8988T (cell line): ENCODE measurements around the gene SPATA18.
"Not testable (repeated sequence)": the region's sequence is repeated elsewhere in the genome, so short reads cannot be mapped to it uniquely, and the experiment has no call there.

Source experiments
- DNase-seq: peaks from one replicate; pipeline ENCODE4 v3.0.0; 2011

The SPATA18 gene

GRCh38 chr4:52052475-52052780 is 1.3 kb downstream of the SPATA18 start:
- no peak for DNase-seq

- no peak for DNase-seq
These were observed 3.1 kb downstream of the SPATA18 start for GRCh38 chr4:52054254-52054653.

GRCh38 chr4:52057196-52057595 is 6.1 kb downstream of the SPATA18 start:
- no peak for DNase-seq

- DNase-seq, result no peak
These were observed 7.2 kb downstream of the SPATA18 start for GRCh38 chr4:52058275-52058674.

- no peak for DNase-seq
These were observed 8.3 kb downstream of the SPATA18 start for GRCh38 chr4:52059372-52059771.

GRCh38 chr4:52069571-52069970 is 18.5 kb downstream of the SPATA18 start:
- no peak for DNase-seq

GRCh38 chr4:52071791-52072546 is 20.9 kb downstream of the SPATA18 start:
- no peak for DNase-seq

GRCh38 chr4:52076731-52077130 is 25.6 kb downstream of the SPATA18 start:
- no peak for DNase-seq

GRCh38 chr4:52079659-52080058 is 28.6 kb downstream of the SPATA18 start:
- no peak for DNase-seq

- no peak for DNase-seq
These were observed 30.1 kb downstream of the SPATA18 start for GRCh38 chr4:52081216-52081615.

- DNase-seq, result not testable (repeated sequence)
These were observed 35.3 kb downstream of the SPATA18 start for GRCh38 chr4:52086425-52086824.

GRCh38 chr4:52091801-52092200 is 40.7 kb downstream of the SPATA18 start:
- DNase-seq, result no peak

GRCh38 chr4:52093466-52093865 is 42.4 kb downstream of the SPATA18 start:
- no peak for DNase-seq

- DNase-seq, result no peak
These were observed 43.5 kb downstream of the SPATA18 start for GRCh38 chr4:52094376-52095145.

- DNase-seq, result no peak
These were observed 44.3 kb downstream of the SPATA18 start for GRCh38 chr4:52095374-52095773.

- DNase-seq, result no peak
These were observed 44.9 kb downstream of the SPATA18 start for GRCh38 chr4:52096048-52096447.

GRCh38 chr4:52098618-52099017 is 47.5 kb downstream of the SPATA18 start:
- DNase-seq, result no peak

- DNase-seq, result no peak
These were observed 48.9 kb downstream of the SPATA18 start for GRCh38 chr4:52099860-52100461.

- no peak for DNase-seq
These were observed 51.5 kb downstream of the SPATA18 start for GRCh38 chr4:52102587-52102986.

GRCh38 chr4:52103319-52103718 is 52.2 kb downstream of the SPATA18 start:
- DNase-seq, result no peak

- DNase-seq, result no peak
These were observed 54.2 kb downstream of the SPATA18 start for GRCh38 chr4:52105276-52105675.

GRCh38 chr4:52106191-52106590 is 55.1 kb downstream of the SPATA18 start:
- DNase-seq, result no peak

GRCh38 chr4:52106660-52107059 is 55.6 kb downstream of the SPATA18 start:
- DNase-seq, result no peak

- DNase-seq, result no peak
These were observed 56.2 kb downstream of the SPATA18 start for GRCh38 chr4:52107336-52107735.
